ENCODE measurements around the gene STMP1. TPM values are rescaled to one million over a fixed set of nuclear protein-coding genes. Genes with fewer than 3 reads are reported as not detected.

The STMP1 gene
- total RNA-seq, 1 donor from 2014 or later, result 46.3 TPM

- TF ChIP-seq CTCF (IDR thresholded peaks at IDR 0.05; ENCODE audit: unreplicated experiment), result no peak
- H3K27ac Mint-ChIP-seq, result no peak overlapping the region
- no peaks in the 10 kb centered on the region for H3K9me3 Mint-ChIP-seq
- no peak overlapping the region for H3K4me3 Mint-ChIP-seq
- H3K27me3 Mint-ChIP-seq (ENCODE audit: low read depth), result no peaks in the 10 kb centered on the region
- peaks cover 7% of the 10 kb centered on the region for H3K4me1 Mint-ChIP-seq
- H3K36me3 Mint-ChIP-seq, result no peaks in the 10 kb centered on the region
- DNase-seq (ENCODE audit: low spot score in 2 of 2, unreplicated experiment in 2 of 2), result no peak
Observed at GRCh38 chr7:135713836-135714470, 51.6 kb downstream of the STMP1 start.

DNA sequence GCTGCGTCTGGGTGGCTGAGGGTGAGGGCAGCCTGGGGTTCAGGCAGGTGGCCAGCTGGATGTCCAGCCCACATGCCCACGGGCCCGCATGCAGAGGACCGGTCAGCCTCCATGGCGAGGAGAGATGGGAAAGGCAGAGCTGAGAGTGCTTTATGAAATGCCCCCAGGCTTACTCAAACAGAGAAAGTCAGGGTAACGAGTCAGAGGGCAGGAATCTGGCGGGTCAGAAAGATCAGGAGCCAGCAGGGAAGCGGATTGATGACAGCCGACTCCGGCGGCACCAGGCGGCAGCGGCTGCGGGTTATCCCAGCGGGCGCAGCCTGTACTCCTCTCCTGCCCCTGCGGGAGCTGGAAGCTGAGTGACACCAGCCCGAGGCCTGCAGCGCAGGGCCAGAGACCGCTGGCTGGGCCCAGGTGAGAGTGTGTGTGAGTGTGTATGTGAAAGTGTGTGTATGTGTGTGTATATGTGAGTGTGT, 52.3 kb downstream of the STMP1 start:
- no peaks in the 10 kb centered on the region for H3K27me3 Mint-ChIP-seq (ENCODE audit: low read depth)
- no peak for TF ChIP-seq CTCF (IDR thresholded peaks at IDR 0.05; ENCODE audit: unreplicated experiment)
- H3K27ac Mint-ChIP-seq, result no peak overlapping the region
- peaks cover 8% of the 10 kb centered on the region for H3K4me1 Mint-ChIP-seq
- H3K9me3 Mint-ChIP-seq, result no peaks in the 10 kb centered on the region
- H3K4me3 Mint-ChIP-seq, result no peak overlapping the region
- no peaks in the 10 kb centered on the region for H3K36me3 Mint-ChIP-seq
- no peak for DNase-seq (ENCODE audit: low spot score in 2 of 2, unreplicated experiment in 2 of 2)

GRCh38 chr7:135715055-135715522, 52.8 kb downstream of the STMP1 start:
- no peak overlapping the region for H3K27ac Mint-ChIP-seq
- H3K4me1 Mint-ChIP-seq, result peaks cover 11% of the 10 kb centered on the region
- no peaks in the 10 kb centered on the region for H3K9me3 Mint-ChIP-seq
- no peak for TF ChIP-seq CTCF (IDR thresholded peaks at IDR 0.05; ENCODE audit: unreplicated experiment)
- H3K27me3 Mint-ChIP-seq (ENCODE audit: low read depth), result no peaks in the 10 kb centered on the region
- DNase-seq (ENCODE audit: low spot score in 2 of 2, unreplicated experiment in 2 of 2), result no peak
- no peak overlapping the region for H3K4me3 Mint-ChIP-seq
- no peaks in the 10 kb centered on the region for H3K36me3 Mint-ChIP-seq

DNA sequence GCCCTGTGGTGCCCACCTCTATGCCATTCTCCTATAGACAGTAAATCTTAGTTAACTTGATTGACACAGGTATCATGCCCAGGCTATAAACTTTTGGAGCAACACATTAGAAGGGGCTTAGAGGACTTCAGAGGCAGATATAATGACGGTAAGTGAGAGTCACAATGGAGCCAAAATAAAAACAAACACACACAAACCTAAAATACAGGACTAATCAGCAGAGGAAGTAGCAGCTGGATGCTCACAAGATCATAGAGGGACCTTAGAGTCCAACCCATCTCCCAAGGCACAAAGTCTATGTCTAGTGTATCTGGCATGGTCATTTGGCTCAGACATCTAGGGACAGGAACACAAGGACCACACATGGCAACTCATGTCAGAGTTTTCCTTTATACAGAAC, 53.4 kb downstream of the STMP1 start:
- Mint-ChIP-seq H3K27me3 (ENCODE audit: low read depth) (no peaks in the 10 kb centered on the region), H3K4me3 (no peak overlapping the region), H3K27ac (no peak overlapping the region), H3K36me3 (no peaks in the 10 kb centered on the region), H3K9me3 (no peaks in the 10 kb centered on the region), H3K4me1 (peaks cover 11% of the 10 kb centered on the region)
- DNase-seq (ENCODE audit: low spot score in 2 of 2, unreplicated experiment in 2 of 2), result no peak
- no peak for TF ChIP-seq CTCF (IDR thresholded peaks at IDR 0.05; ENCODE audit: unreplicated experiment)

- DNase-seq (ENCODE audit: low spot score in 2 of 2, unreplicated experiment in 2 of 2), result no peak
- H3K27me3 Mint-ChIP-seq (ENCODE audit: low read depth), result no peaks in the 10 kb centered on the region
- no peaks in the 10 kb centered on the region for H3K9me3 Mint-ChIP-seq
- peaks cover 11% of the 10 kb centered on the region for H3K4me1 Mint-ChIP-seq
- no peak overlapping the region for H3K4me3 Mint-ChIP-seq
- no peaks in the 10 kb centered on the region for H3K36me3 Mint-ChIP-seq
- no peak overlapping the region for H3K27ac Mint-ChIP-seq
- TF ChIP-seq CTCF (IDR thresholded peaks at IDR 0.05; ENCODE audit: unreplicated experiment), result no peak
Observed at GRCh38 chr7:135716677-135717238, 54.4 kb downstream of the STMP1 start.
